ENCODE results near the gene SWAP70.

DNA sequence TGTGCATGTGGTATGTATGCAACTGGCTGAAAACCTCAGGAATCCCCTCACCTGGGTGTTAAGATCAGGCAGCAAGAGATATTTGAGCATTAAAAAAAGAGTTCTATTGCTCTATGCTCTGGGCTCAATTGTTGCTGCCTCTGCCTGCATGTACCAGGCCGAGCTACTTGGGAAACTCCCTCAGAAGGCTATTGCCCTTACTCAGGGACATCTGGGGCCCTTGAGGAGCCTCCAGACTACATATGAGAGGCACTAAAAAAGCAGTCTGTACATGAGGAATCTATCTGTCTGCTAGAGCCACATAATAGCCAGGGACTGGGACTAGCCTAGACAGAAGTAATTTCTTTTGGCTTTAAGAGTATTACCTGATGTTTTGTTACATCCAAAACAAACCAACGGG, 120.1 kb downstream of the SWAP70 start:
- TF ChIP-seq CTCF (conservative IDR thresholded peaks at IDR 0.05; ENCODE audit: low read depth in 2 of 2) (no peak), EZH2phosphoT487 (IDR thresholded peaks at IDR 0.05; ENCODE audit: unreplicated experiment) (no peak), CREB1 (CRISPR knock-in tag; IDR thresholded peaks at IDR 0.05; ENCODE audit: low read depth) (no peak), POLR2AphosphoS5 (IDR thresholded peaks at IDR 0.05; ENCODE audit: low read depth) (no peak), EZH2 (IDR thresholded peaks at IDR 0.05; ENCODE audit: low read depth, unreplicated experiment) (no peak), STAT1 (IDR thresholded peaks at IDR 0.05; ENCODE audit: unreplicated experiment) (no peak), JUNB (IDR thresholded peaks at IDR 0.05; ENCODE audit: unreplicated experiment) (no peak), NANOG (IDR thresholded peaks at IDR 0.05; ENCODE audit: borderline replicate concordance) (no peak), ZNF331 (CRISPR knock-in tag; IDR thresholded peaks at IDR 0.05; ENCODE audit: low read depth) (no peak)
- TF ChIP-seq, protein P1, sequence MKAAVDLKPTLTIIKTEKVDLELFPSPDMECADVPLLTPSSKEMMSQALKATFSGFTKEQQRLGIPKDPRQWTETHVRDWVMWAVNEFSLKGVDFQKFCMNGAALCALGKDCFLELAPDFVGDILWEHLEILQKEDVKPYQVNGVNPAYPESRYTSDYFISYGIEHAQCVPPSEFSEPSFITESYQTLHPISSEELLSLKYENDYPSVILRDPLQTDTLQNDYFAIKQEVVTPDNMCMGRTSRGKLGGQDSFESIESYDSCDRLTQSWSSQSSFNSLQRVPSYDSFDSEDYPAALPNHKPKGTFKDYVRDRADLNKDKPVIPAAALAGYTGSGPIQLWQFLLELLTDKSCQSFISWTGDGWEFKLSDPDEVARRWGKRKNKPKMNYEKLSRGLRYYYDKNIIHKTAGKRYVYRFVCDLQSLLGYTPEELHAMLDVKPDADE (IDR thresholded peaks at IDR 0.05), result no peak
- TF ChIP-seq, protein P2, sequence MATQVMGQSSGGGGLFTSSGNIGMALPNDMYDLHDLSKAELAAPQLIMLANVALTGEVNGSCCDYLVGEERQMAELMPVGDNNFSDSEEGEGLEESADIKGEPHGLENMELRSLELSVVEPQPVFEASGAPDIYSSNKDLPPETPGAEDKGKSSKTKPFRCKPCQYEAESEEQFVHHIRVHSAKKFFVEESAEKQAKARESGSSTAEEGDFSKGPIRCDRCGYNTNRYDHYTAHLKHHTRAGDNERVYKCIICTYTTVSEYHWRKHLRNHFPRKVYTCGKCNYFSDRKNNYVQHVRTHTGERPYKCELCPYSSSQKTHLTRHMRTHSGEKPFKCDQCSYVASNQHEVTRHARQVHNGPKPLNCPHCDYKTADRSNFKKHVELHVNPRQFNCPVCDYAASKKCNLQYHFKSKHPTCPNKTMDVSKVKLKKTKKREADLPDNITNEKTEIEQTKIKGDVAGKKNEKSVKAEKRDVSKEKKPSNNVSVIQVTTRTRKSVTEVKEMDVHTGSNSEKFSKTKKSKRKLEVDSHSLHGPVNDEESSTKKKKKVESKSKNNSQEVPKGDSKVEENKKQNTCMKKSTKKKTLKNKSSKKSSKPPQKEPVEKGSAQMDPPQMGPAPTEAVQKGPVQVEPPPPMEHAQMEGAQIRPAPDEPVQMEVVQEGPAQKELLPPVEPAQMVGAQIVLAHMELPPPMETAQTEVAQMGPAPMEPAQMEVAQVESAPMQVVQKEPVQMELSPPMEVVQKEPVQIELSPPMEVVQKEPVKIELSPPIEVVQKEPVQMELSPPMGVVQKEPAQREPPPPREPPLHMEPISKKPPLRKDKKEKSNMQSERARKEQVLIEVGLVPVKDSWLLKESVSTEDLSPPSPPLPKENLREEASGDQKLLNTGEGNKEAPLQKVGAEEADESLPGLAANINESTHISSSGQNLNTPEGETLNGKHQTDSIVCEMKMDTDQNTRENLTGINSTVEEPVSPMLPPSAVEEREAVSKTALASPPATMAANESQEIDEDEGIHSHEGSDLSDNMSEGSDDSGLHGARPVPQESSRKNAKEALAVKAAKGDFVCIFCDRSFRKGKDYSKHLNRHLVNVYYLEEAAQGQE (IDR thresholded peaks at IDR 0.05; ENCODE audit: unreplicated experiment), result no peak
